ENCODE data around the gene DIO3.

The DIO3 gene

DNA sequence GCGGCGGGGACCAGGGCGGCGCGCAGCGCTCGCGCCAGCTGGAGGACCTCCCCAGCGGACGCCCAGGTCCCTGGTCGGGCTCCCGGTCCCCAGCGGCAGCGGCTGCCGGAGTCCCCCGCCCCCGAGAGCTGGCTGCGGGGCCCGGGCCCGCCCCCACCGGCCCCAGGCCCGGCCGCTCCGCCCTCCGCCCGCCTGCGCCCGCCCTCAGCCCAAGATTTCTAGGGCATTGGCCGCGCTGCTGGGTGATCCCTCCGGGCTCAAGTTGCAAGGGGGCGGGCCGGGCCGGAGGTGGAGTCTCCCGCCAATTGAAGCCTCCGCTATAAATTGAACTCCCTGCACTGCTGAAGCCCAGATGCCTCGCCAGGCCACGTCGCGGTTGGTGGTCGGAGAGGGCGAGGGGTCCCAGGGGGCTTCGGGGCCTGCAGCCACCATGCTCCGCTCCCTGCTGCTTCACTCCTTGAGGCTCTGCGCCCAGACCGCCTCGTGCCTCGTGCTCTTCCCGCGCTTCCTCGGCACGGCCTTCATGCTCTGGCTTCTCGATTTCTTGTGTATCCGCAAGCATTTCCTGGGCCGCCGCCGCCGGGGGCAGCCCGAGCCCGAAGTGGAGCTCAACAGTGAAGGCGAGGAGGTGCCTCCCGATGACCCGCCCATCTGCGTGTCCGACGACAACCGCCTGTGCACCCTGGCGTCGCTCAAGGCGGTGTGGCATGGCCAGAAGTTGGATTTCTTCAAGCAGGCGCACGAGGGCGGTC is at the start of gene DIO3:
DIO3 (plus strand) TSS at position 351 of the 752 bp plus-strand sequence.
- Histone ChIP-seq H3K4me3 (peak within 1 kb of the TSS in 1 of 7 experiments; percentile 45), H3K27ac (peak within 1 kb of the TSS in 1 of 21 experiments; percentile 89)

DNA sequence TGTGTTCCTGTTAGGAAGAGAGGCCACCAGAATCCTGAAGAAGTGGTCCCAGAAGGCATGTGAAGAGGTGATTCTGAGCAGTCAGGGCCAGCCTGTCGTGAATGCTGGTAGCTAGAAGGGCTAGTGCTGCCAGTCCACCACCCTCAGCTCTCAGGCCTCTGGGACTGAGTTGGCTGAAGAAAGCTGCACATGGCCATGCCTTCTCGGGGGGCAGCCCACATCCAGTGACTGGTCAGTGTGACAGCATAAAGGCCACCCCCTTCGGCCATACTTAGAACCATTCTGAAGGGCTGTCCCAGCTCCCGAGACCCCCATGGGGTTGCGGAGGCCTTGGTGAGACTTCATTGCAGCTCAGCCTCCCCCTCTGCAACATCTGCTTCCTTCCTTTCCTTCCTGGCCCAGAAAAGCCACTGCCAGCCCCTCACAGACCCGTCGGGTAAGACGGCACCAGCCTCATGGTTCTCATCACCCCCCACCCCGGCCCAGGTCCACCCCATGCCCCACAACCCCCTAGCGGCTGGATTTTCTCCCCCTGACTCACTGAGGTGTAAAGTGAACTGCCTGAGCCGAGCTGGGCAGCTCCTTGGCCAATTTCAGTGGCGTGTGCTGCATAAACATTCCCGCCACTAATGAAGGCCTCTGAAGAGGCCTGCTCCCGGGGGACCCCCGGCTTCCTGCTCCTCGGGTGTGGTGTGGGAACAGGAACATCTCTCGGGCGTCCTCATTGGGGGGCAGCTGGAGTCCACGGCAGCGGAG is 49.5 kb upstream of the DIO3 start:
- Histone ChIP-seq H3K4me3 (no peak overlapping the region), H3K27ac (peak overlapping the region in 4 of 21 experiments; percentile 4 to 31 (median 26))

DNA sequence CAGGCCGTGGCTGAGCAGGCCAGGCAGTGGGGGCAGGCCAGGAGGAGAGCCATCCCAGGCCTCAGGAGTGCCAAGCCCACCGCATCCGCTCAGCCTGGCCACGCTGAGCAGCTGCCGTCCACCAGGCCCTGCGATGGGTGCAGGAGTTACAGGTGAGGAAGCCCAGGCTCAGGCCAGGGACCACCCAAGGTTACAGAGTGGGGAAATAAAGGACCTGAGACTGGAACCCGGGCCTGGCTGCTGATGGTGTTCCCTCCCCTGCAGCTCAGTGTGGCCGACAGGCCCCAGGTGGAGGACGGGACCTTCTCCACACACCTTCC is 49.0 kb upstream of the DIO3 start:
- H3K4me3 ChIP-seq, result no peak overlapping the region
- H3K27ac ChIP-seq, result peak overlapping the region in 4 of 21 experiments; percentile 4 to 31 (median 26)

DNA sequence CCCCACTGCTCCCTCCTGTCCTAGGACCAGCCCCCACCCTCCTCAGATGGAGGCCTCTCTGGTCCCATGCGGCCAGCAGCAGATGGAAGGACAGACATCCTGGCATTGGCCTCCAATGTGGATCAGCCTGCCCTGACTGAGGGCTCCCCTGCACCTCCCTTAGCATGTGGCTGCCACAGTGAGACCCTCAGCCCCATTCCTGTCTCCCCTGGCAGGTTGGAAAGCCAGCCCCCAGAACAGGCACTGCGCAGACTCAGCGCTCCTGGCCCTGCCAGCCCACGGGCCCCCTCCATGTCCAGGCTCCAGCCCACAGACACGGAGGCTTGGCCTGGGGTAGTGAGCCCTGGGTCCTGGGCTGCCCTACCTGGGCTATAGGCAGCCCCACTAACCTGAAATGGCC is 47.2 kb upstream of the DIO3 start:
- Histone ChIP-seq H3K27ac (peak overlapping the region in 9 of 21 experiments; percentile 2 to 75 (median 26)), H3K4me3 (no peak overlapping the region)

DNA sequence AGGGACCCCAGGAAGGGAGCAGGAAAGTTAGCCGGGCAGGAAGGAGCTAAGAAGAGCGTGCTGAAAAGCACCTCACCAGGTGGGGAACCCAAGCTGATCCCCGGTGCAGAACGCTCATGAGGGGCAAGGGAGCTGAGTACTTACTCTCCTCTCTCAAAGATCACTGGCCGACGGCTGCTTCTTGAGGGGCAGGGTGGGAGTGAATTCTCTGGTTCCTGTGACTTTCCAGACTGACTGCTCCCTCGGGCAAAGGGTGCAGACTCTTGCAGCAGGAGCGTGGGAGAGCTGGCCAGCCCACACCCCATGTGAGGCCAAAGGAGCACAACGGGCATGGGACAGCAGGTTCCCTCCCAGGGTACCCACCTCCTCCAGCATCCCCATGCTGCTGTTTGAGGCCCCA is 44.9 kb upstream of the DIO3 start:
- Histone ChIP-seq H3K4me3 (no peak overlapping the region), H3K27ac (peak overlapping the region in 1 of 21 experiments; percentile 82)

DNA sequence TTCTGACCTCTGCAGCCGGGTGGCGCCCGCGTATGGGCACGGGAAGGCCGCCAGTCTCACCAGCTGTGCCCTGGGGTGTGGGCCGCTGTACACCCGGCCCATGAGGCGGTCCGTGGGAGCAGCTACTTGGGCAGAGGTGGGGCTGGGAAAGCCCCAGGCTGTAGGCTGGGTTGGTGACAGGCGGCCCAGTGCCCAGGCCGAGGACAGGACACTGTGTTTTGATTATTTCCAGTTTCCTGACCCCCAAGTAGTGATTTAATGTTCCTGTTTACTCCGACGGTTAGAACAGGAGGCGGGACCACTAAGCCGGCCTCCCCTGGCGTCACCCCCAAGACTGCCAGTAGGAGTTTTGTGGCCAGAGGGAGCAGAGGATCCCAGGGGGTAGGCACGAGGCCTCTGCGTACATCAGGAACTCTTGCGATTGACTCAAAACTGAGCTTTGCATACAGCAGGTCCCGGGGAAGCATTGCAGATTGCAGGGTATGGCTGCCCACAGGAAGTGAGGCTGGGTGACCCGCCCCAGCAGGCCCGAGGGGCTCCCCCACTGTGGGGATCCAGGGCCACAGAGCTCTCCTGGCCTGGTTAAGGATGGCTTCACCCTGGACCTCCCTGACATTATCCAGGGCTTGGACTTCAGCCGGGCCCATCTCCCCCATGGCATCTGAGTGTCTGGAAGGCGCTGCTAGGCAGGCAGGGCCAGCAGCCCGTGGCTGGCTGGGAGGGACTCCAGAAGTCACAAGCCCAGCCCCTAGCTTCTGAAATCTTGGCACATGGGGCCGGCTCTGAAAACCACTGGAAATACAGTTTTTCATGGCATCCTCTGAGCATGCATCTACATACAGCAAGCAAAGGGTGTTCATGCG is 42.5 kb upstream of the DIO3 start:
- peak overlapping the region in 13 of 21 experiments; percentile 21 to 82 (median 52) for H3K27ac ChIP-seq
- no peak overlapping the region for H3K4me3 ChIP-seq

DNA sequence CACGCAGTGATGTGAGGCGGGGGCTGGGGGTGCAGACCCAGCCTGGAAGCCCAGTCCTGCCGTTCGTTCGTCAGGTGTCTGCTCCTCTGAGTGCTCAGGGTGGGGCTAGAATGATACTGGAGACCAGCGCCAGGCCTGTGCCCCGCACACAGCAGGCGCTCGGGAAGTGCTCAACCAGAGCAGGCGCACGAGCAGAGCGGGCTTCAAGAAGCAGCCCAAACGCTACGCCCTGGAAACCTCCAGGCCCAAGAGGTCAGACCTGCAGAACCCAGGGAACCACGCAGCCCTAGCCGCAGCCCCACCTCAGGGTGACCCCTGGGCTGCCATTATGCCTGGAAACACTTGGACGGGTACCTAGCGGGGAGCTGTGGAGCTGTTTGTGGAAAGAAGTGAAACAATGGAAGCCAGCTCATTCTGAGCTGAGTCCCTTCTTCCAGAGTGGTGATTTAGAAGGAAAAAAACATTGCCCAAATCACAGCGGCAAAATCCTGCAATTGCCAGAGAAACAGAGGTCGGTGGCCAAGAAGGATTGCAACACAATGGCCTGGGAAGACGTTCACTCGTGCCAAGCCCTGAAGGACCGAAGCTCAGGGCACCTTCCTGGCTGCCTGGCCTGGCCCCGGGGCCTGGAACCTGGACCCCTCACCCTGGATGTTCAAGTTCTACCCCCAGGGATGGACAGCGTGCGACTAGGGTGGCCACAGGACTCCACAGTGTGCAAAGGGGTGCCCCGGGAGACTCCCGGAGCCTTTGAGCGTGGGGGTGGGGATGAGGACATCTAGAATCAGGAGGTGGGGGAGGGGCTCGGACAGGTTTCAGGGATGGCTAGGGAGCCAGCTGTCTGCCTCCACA is 40.4 kb upstream of the DIO3 start:
- H3K27ac ChIP-seq, result peak overlapping the region in 8 of 21 experiments; percentile 43 to 82 (median 70)
- H3K4me3 ChIP-seq, result no peak overlapping the region

DNA sequence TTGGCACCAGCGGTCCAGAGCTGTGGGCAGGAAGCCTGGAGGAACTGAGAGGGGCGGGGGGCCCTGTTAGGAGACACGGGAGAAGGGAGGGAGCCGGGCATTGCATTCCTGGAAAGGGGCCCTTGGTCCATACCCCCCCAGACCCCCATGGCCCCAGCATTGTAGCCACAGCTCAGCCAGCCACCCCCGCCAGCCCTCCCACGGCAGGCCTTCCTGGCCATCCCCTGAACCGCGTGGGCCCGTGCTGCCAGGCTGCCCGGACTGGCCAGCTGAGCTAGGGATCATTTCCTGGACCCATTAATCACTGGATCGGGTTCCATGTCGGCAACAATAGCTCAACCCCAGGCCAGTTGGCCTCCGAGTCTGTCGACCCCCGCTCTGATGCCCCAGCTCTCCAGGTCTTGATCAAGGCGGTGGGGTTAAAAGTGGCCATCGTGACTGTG is 39.8 kb upstream of the DIO3 start:
- H3K4me3 ChIP-seq, result no peak overlapping the region
- peak overlapping the region in 7 of 21 experiments; percentile 26 to 82 (median 61) for H3K27ac ChIP-seq

DNA sequence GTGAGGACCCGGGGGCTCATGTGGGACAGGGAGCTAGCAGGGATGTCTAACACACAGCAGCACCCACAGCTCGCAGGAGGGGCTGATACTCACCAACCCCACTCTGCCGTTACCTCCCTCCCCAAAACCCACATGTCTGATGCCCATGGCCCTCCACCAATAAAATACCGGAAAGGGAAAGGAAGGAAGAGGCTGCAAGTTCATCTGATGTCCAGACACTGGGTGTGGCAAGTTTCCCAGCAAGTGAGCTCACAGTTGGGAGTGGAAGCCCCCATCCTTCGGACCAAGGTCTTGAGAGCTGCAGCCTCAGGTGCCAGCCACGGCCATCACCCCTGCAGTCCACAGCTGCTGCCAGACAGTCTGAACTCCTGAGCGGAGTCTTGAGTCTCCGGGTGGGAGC is 39.3 kb upstream of the DIO3 start:
- no peak overlapping the region for H3K4me3 ChIP-seq
- H3K27ac ChIP-seq, result peak overlapping the region in 7 of 21 experiments; percentile 26 to 82 (median 59)

DNA sequence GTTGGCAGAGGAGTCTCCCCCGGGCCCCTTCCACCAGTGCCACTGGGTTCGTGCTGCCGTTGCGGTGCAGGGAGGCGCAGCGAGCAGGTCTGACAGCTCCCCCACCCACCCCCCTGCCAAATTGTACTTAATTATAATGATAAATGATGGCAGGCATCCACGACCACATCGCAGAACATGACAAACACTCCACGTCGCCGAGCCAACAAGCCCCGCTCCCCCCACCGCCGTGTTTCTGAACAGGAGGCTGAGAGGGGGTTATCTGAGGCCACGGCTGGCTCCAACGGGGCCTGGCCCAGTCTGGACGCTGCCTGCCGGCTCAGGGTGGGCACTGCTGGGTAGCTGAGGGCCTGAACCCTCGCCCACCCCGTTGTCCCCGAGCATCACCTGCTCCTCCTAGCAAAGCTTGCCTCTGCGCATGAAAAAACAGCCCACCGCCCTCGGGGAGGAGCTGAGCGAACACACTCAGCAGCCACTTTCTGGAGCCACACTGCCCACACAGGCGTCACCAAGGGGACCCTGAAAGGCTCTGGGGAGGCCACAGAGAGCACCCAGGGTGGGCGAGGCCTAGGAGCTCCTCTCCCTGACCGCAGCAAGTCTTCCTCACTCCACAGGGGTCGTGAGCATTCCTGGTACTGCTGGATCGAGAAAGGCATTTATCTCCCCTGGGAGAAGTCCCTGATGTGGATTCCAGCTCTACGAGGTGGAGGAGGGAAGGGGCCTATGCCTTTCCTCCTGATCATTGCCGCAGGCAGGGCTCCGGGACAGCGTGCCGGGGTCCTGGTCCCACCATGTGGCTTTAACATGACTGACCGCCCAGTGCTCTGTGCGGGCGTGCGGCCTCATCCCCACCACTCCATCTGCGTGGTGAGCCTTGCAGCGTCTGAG is 35.4 kb upstream of the DIO3 start:
- H3K4me3 ChIP-seq, result no peak overlapping the region
- no peak overlapping the region for H3K27ac ChIP-seq

DNA sequence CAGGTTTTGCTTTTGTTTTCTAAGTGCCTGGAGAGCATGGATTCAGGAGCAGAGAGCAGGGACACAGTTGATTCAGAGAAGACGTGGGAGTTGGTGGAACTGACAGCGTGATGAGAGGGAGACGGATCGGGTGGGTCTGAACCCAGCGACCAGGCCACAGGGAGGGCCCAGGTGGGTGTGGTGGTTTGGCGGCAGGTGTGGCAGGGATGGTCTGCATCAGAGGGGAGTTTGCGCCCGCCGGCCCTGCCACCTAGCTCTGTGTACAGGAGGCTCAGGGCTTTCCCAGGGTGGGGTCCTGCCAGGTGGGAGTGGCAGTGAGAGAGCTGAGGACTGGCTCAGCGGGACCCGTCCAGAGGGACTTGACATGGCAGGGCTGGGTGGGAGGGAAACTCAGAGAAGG is 33.3 kb upstream of the DIO3 start:
- H3K27ac ChIP-seq, result no peak overlapping the region
- no peak overlapping the region for H3K4me3 ChIP-seq

DNA sequence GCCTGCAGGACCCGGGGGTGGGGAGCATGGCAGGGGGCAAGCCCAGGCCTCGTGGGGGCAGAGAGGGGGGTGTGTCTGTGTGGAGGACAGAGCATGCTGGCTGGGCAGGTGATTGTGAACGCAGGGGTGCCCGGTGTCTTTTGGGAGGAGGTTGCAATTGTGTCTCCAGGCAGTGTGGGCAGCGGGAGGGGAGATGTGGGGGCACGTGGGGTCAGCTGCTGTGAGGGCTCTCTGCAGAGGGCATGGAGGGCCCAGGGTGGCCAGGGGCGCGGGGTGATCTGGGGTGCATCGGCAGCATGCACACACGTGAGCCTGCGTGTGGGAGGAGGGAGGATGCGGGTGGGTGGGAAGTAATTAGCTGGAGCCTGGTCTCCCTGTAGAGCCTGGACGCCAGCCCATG is 32.2 kb upstream of the DIO3 start:
- Histone ChIP-seq H3K4me3 (no peak overlapping the region), H3K27ac (no peak overlapping the region)

DNA sequence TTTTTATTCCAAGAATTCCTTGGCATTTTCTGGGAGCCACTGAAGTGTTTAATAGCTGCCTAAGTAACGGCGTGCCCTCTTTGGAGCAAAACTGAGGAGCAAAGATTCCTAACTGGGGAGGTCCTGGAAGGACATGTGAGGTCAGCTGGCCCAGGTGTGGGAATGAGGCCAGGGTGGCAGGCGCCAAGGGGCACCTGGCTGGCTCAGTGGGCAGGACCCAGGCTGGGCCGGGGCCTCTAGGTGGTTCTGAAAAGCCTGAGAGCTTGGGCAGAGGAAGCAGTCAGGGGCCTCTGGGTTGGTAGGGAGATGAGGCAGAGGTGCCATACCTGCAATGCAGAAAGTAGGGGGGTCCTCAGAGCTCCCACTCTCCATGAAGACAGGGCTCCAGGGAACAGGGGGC is 27.1 kb upstream of the DIO3 start:
- peak overlapping the region in 10 of 21 experiments; percentile 38 to 90 (median 78) for H3K27ac ChIP-seq
- H3K4me3 ChIP-seq, result no peak overlapping the region

DNA sequence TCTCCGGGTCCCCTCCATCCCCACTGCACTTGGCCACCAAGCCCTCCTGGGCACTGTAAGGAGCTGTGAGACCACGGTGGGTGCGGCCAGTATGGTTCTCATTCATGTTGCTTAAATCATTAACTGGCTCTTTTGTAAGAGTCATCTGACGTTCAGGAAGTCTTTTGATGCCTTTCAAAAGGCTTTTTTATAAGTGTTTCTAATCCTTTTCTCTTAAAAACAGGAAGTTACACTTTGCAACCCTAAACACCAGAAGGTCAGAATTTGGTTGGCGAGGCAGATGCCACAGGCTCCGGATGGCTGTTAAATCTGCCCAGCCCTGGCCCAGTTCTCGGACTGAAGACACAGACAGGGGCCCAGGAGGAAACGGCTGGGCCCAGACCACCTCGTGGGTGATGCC is 26.1 kb upstream of the DIO3 start:
- H3K27ac ChIP-seq, result peak overlapping the region in 13 of 21 experiments; percentile 16 to 90 (median 77)
- H3K4me3 ChIP-seq, result no peak overlapping the region

DNA sequence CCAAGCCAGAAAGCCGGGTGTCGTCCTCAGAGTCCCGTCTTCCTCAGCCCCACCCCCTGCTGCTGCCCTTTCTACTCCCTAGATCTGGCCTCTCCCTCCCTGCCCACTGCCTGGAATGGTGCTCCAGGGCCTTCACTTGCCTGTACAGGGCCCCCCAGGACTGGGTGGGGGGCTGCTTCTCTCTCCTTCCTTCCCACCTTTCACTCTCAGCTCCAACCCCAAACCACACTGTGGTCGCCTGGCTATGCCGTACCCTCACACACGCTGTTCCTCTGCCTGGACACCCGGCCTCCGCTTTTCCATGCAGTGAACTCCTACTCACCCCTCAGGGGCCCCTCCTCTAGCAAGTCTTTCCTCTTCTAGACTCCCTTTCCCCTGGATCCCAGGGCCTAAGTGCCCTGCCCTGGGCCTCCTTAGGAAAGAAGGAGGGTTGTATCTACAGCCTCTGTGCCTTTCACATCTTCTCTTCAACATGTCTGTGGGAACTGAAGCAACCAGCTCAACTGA is 25.5 kb upstream of the DIO3 start:
- peak overlapping the region in 13 of 21 experiments; percentile 16 to 90 (median 73) for H3K27ac ChIP-seq
- no peak overlapping the region for H3K4me3 ChIP-seq

DNA sequence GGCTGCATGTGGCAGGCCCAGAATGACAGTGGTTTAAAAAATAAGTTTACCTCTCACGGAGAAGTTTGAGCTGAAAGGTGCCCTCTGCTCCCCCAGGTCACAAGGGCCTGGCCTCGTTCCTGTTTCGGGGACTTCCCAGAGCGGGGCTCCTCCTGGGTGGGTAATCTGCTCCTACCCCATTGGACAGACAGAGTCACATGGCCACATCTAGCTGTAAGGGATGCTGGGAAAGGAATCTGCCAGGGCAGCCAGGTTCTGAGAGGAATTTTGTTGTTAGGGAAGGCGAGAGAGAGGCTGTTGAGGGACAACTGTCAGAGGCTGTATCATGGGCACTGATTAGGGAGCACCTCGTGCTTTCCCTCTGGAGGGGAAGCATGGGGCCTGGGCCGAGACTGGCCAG is 24.0 kb upstream of the DIO3 start:
- no peak overlapping the region for H3K4me3 ChIP-seq
- no peak overlapping the region for H3K27ac ChIP-seq

DNA sequence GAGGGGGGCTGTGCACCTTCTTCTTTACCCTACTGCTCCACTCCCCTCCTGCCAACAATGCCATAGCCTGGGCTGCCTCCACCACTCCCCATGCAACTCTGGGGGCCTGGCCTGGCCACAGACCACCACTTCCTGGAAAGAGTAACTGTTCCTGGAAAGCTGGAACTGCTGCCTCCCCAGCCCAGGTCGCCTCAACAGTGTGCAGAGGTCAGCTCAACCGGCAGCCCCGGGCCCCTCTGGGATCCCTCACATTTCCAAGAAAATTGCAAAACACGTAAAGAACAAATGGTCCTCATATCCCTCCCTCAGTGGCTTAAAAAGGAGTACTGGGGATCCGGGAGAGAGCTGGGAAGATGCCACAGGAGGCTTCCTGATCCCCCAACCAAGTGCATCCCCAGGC is 22.4 kb upstream of the DIO3 start:
- no peak overlapping the region for H3K27ac ChIP-seq
- H3K4me3 ChIP-seq, result no peak overlapping the region

DNA sequence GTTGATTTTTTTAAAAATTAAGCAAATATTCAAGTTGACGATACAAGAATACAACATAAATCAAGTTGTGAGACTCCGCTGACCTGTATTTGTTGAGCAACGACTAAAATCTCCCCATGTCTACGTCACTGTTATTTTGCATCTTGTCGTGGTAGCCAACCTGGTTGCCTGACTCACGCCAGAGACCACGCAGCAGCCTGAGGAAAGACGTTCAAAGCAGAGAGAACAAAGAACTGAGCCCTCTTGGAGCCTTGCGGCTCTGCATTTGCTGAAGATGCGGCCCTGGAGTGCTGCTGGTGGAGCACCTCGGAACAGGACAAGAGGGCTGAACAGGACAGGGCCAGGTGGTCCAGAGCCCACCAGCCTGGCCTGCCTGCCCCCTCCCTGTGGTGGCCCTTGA is 21.4 kb upstream of the DIO3 start:
- H3K27ac ChIP-seq, result no peak overlapping the region
- H3K4me3 ChIP-seq, result no peak overlapping the region
